K562 (cell line): Measurements from ENCODE around the gene PTAFR. TPM values are rescaled to one million over a fixed set of nuclear protein-coding genes. Genes with fewer than 3 reads are reported as not detected.
A peak's percentile ranks its signal among the peaks of the same experiment; 100 is the strongest.

Experiments
- BCL6 ChIP-seq: fragments of 250-450 bp; sonication (Bioruptor Pico); IDR thresholded peaks from 2 replicates; pipeline ENCODE4 v1.4.0; 2020
- CAMTA2 ChIP-seq: fragments of 250-450 bp; sonication (Bioruptor Pico); conservative IDR thresholded peaks from 2 replicates; pipeline ENCODE4 v1.5.1; 2022
- CBX8 ChIP-seq: fragments of 200-600 bp; sonication (generic); IDR thresholded peaks from 2 replicates; pipeline ENCODE4 v1.6.1; 2012; ENCODE audit warnings: borderline replicate concordance, mixed run types, low read depth, mild to moderate bottlenecking, moderate library complexity, mixed read lengths, low read length, control low read depth, inconsistent platforms; ENCODE audit not compliant: poor library complexity, severe bottlenecking; ENCODE audit errors: extremely low read depth
- CHCHD3 ChIP-seq: fragments of 250-450 bp; sonication (Bioruptor Pico); IDR thresholded peaks from 2 replicates; pipeline ENCODE4 v2.1.2; 2022; ENCODE audit warnings: mild to moderate bottlenecking
- ETS2 ChIP-seq: IDR thresholded peaks from 2 replicates; pipeline ENCODE4 v1.6.1; 2016; ENCODE audit warnings: borderline replicate concordance, missing genetic modification characterization, mild to moderate bottlenecking, moderate library complexity, missing compliant biosample characterization; ENCODE audit not compliant: poor library complexity, severe bottlenecking
- ID3 ChIP-seq, 2 experiments: fragments of 250-450 bp in 1 of 2; fragments of 450-650 bp in 1 of 2; sonication (Bioruptor Pico) in 1 of 2; IDR thresholded peaks; 2 replicates each; pipeline versions ENCODE4 v1.6.1 to v1.8.0; 2016 to 2021; ENCODE audit warnings: mild to moderate bottlenecking in 2 of 2, moderate library complexity in 2 of 2, missing compliant biosample characterization in 1 of 2, missing genetic modification characterization in 1 of 2
- JUN ChIP-seq, 2 experiments: sonication (generic) in 1 of 2; formaldehyde crosslinking in 1 of 2; IDR thresholded peaks; 2 replicates each; pipeline versions ENCODE4 v1.6.1 to v1.8.0; 2012 to 2022; ENCODE audit warnings: borderline replicate concordance in 2 of 2, mild to moderate bottlenecking in 2 of 2, improper control_type of control experiment in 1 of 2, low read depth in 1 of 2, low read length in 1 of 2, missing genetic modification reagents in 1 of 2
- NRF1 ChIP-seq, 2 experiments: fragments of 450-650 bp; IDR thresholded peaks in 1 of 2; conservative IDR thresholded peaks in 1 of 2; 2 replicates each; pipeline ENCODE4 v1.6.1; 2014; ENCODE audit warnings: mild to moderate bottlenecking in 2 of 2
- PTBP1 ChIP-seq: fragments of 200-400 bp; formaldehyde crosslinking; IDR thresholded peaks from 2 replicates; pipeline ENCODE4 v1.6.1; 2017; ENCODE audit warnings: low read depth, low read length
- SMAD1 ChIP-seq: fragments of 150-350 bp; IDR thresholded peaks from 2 replicates; pipeline ENCODE4 v1.6.1; 2014; ENCODE audit warnings: low read length, low read depth; ENCODE audit not compliant: partially characterized antibody
- TAF7 ChIP-seq: fragments of 450-650 bp; IDR thresholded peaks from 2 replicates; pipeline ENCODE4 v1.6.1; 2016; ENCODE audit warnings: missing genetic modification characterization, missing compliant biosample characterization
- TFAP4 ChIP-seq: sonication (generic); formaldehyde crosslinking; IDR thresholded peaks from 2 replicates; pipeline ENCODE4 v1.8.0; 2022; ENCODE audit warnings: missing genetic modification reagents, mild to moderate bottlenecking, moderate library complexity, borderline replicate concordance
- ZBTB40 ChIP-seq, 2 experiments: fragments of 450-650 bp in 1 of 2; sonication (generic) in 1 of 2; formaldehyde crosslinking in 1 of 2; IDR thresholded peaks; 2 replicates each; pipeline versions ENCODE4 v1.7.1 to v1.9.0; 2016 to 2022; ENCODE audit warnings: inconsistent platforms in 1 of 2, mild to moderate bottlenecking in 1 of 2, missing genetic modification reagents in 1 of 2
- ZNF282 ChIP-seq: sonication (generic); formaldehyde crosslinking; IDR thresholded peaks from 2 replicates; pipeline ENCODE4 v1.8.1; 2023; ENCODE audit warnings: missing genetic modification reagents
- ZNF41 ChIP-seq: fragments of 250-450 bp; sonication (Bioruptor Pico); conservative IDR thresholded peaks from 2 replicates; pipeline ENCODE4 v1.4.0; 2020; ENCODE audit warnings: mild to moderate bottlenecking
- polyA plus RNA-seq, 8 experiments: library from polyadenylated mRNA; depleted of rRNA in 4 of 8; stranded (reverse) in 5 of 8; unstranded in 3 of 8; fragments of >200 nt; fragmentation: Nextera tagmentation in 2 of 8; fragmentation: Illumina TruSeq in 1 of 8; extraction: Ambion mirVana in 2 of 8; extraction: Trizol in 1 of 8; gene quantifications; 2 replicates each; pipeline versions ENCODE4 v1.2.1 to v1.2.3, GENCODE V29; 2011 to 2014; ENCODE audit warnings: inconsistent platforms in 1 of 8, missing spikeins in 1 of 8
- total RNA-seq, 7 experiments: library from RNA; depleted of rRNA in 6 of 7; stranded (reverse); fragments of >200 nt in 6 of 7; fragmentation: Illumina TruSeq in 2 of 7; extraction: Trizol in 2 of 7; gene quantifications; 2 replicates each; pipeline versions ENCODE4 v1.2.1 to v1.2.3, GENCODE V29; 2011 to 2021; ENCODE audit warnings: low replicate concordance in 1 of 7

PTAFR gene
- total and polyA plus RNA-seq, 9 of the 15 experiments (the other 6 are each of a cell fraction or from before 2014, with no cell fraction given): 0.15 to 0.55 (median 0.40) TPM; not detected in 1

GRCh38 chr1:28118640-28119307 lies 57.7 kb downstream of the PTAFR start (continued):
- TF ChIP-seq CBX8 (no peak), SMAD1 (no peak), PTBP1 (no peak), ETS2 (tag) (no peak), ZBTB40 (IDR thresholded peaks at IDR 0.05) (no peak), ZBTB40 (CRISPR knock-in tag; IDR thresholded peaks at IDR 0.05) (no peak), ZNF282 (CRISPR knock-in tag) (no peak), TAF7 (no peak), ID3 (CRISPR knock-in tag; IDR thresholded peaks at IDR 0.05) (no peak), ID3 (tag; IDR thresholded peaks at IDR 0.05) (no peak), JUN (IDR thresholded peaks at IDR 0.05; ENCODE audit: borderline replicate concordance, low read depth, low read length) (0 out of 2 replicates have a peak, but pooled peaks have one; percentile 53), JUN (CRISPR knock-in tag; IDR thresholded peaks at IDR 0.05; ENCODE audit: borderline replicate concordance) (no peak), CHCHD3 (CRISPR knock-in tag) (no peak), TFAP4 (peak; percentile 33; the same call in 1 of the 2 replicates), BCL6 (CRISPR knock-in tag) (no peak), CAMTA2 (CRISPR knock-in tag) (no peak), NRF1 (conservative IDR thresholded peaks at IDR 0.05 in 1 of 2, IDR thresholded peaks at IDR 0.05 in 1 of 2) (no peak), ZNF41 (no peak)
